Measurements from ENCODE around the gene CCM2.

Gene CCM2

DNA sequence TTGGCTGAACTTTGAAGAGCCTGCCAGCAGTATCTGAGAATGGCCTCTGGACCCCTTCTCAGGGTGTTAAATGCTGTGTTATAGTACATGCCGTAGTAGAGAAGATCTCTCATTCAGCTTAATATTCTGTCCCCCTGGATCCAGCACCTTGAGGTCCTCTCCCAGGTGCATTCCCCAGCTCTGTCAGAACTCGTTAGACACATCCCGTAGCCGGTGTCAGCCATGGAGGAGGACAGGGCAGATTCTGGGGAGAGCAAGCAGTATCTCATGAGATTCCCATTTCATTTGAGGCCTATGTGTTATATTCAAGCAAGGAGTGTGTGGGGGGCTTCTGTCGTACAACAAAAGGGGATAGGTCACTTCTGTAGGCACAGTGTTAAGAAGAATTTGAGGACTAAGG lies 53.9 kb downstream of the CCM2 start:
- ChIA-PET POLR2A (no interaction called here), CTCF (interaction anchor here (0.6 to 1.1 kb wide), 3 partner anchors 8 to 26 kb away, joined by 3 read pairs; no protein-coding TSS in a partner anchor)
- DNase-seq (ENCODE audit: extremely low spot score): no peak

DNA sequence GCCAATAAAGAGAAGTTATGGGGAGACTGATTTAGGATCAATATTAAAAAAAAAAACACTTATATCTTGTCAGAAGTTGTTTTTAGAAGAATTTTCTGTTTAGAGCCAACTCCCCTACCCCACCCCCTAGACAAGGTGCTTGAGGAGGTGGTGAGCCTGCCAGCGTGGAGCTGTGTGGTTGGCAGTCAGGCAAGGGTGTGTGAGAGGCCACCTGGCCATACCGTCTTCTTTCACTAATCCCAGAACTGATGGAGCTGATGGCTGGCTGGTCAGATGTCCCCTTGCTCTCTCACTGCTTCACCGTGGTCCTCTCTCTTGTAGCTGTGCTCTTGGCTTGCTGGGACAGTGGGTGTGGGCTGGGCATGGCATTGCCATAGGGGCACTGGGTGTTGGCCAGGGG lies 54.4 kb downstream of the CCM2 start:
- ChIA-PET CTCF (interaction anchor here (0.9 to 1.1 kb wide), 3 partner anchors 9 to 81 kb away, joined by 3 read pairs; no protein-coding TSS in a partner anchor), POLR2A (no interaction called here)
- TF ChIP-seq, protein P1, sequence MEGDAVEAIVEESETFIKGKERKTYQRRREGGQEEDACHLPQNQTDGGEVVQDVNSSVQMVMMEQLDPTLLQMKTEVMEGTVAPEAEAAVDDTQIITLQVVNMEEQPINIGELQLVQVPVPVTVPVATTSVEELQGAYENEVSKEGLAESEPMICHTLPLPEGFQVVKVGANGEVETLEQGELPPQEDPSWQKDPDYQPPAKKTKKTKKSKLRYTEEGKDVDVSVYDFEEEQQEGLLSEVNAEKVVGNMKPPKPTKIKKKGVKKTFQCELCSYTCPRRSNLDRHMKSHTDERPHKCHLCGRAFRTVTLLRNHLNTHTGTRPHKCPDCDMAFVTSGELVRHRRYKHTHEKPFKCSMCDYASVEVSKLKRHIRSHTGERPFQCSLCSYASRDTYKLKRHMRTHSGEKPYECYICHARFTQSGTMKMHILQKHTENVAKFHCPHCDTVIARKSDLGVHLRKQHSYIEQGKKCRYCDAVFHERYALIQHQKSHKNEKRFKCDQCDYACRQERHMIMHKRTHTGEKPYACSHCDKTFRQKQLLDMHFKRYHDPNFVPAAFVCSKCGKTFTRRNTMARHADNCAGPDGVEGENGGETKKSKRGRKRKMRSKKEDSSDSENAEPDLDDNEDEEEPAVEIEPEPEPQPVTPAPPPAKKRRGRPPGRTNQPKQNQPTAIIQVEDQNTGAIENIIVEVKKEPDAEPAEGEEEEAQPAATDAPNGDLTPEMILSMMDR (IDR thresholded peaks at IDR 0.05; ENCODE audit: control extremely low read depth, extremely low read depth, low read depth, missing control alignments): no peak
- no peak for DNase-seq (ENCODE audit: extremely low spot score)

More for the DNA sequence above, 53.9 kb downstream of the CCM2 start:
- TF ChIP-seq, protein P1 (IDR thresholded peaks at IDR 0.05; ENCODE audit: control extremely low read depth, extremely low read depth, low read depth, missing control alignments): no peak

DNA sequence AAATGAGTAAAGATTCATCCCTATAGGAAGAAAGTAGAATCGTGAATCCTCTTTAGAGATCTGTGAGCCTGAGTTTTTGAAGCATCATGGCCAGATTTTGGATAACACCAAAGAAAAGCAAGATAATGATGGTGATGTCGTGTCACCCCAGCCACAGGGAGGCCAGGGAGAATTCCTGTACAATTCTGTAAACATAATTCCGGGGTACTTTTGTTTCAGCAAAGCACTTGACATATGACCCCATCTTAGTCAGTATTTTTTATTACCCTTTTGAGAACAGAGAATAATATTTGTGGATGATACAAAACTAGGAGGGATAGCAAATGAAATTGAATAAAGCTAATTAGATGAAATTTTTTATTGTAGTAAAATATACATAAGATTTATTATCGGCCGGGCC lies 55.0 kb downstream of the CCM2 start:
- POLR2A ChIA-PET: no interaction called here
- TF ChIP-seq, protein P1 (IDR thresholded peaks at IDR 0.05; ENCODE audit: control extremely low read depth, extremely low read depth, low read depth, missing control alignments): no peak
- no peak for DNase-seq (ENCODE audit: extremely low spot score)
- CTCF ChIA-PET: interaction anchor here (1.0 to 1.1 kb wide), 3 partner anchors 9 to 82 kb away, joined by 3 read pairs; no protein-coding TSS in a partner anchor

DNA sequence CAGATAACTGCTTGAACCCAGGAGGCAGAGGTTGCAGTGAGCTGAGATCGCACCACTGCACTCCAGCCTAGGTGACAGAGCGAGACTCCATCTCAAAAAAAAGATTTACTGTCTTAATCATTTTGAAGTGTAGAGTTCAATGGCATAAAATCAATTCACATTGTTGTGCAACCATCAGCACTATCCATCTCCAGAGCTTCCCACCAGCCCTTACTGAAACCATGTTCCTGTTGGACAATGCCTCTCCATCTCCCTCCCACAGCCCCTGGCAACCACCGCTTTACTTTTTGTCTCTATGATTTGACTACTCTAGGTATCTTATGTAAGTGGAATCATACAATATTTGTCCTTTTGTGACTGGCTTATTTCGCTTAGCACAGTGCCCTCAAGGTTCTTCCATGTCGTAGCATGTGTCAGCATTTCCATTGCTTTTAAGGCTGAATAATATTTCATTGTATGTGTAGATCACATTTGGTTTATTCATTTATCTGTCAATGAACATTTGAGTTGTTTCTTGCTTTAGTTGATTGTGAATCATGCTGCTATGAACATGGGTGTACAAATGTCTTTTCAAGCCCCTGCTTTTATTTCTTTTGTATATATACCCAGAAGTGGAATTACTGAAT lies 55.7 kb downstream of the CCM2 start:
- ChIA-PET POLR2A (no interaction called here), CTCF (interaction anchor here (1.0 to 1.1 kb wide), 2 partner anchors 16 to 82 kb away, joined by 3 read pairs; no protein-coding TSS in a partner anchor)
- TF ChIP-seq, protein P1 (IDR thresholded peaks at IDR 0.05; ENCODE audit: control extremely low read depth, extremely low read depth, low read depth, missing control alignments): no peak
- DNase-seq (ENCODE audit: extremely low spot score): no peak

DNA sequence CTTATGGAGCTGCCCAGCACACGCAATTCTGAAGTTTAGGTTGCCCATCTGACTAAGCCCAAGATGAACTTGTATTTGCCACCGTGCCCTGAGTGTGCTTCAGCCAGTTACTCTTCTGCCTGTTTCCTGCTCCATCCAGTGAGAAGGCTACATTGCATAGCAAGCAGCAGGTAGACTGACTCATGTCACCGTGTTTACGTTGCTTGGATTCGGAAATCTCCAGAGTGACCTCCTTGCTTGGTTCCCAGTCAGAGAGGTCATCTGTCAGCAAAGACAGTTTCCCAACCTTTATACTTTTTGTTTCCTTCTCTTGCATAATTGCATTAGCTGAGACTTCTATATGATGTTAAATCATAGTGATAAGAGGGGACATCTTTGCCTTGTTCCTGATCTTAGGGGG lies 57.9 kb downstream of the CCM2 start:
- TF ChIP-seq, protein P1 (IDR thresholded peaks at IDR 0.05; ENCODE audit: control extremely low read depth, extremely low read depth, low read depth, missing control alignments): no peak
- ChIA-PET POLR2A (no interaction called here), CTCF (no interaction called here)
- DNase-seq (ENCODE audit: extremely low spot score): no peak

DNA sequence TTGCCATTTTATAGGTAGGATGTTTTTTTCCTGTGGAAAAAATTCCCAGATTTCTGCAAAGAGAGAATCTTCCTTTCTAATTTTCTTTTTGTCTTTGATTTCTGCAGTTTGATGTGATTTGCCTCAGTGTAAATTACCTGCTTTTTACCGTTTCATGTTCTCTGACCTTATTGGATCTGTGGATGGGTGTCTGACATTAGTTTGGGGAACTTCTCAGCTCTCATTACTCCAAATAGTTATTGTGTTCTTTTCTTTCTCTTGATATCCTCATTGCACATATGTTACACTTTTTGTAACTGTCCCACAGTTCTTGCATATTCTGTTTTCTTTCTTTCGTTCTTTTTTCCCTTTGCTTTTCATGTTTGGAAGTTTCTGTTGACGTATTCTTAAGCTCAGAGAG lies 60.3 kb downstream of the CCM2 start:
- ChIA-PET CTCF (no interaction called here), POLR2A (no interaction called here)
- no peak for DNase-seq (ENCODE audit: extremely low spot score)
- TF ChIP-seq, protein P1 (IDR thresholded peaks at IDR 0.05; ENCODE audit: control extremely low read depth, extremely low read depth, low read depth, missing control alignments): no peak
